Ureter (tissue), 1 donor: Measurements from ENCODE around the gene PLD3. TPM values are rescaled to one million over a fixed set of nuclear protein-coding genes. Genes with fewer than 3 reads are reported as not detected.
"Not testable (repeated sequence)": the region's sequence is repeated elsewhere in the genome, so short reads cannot be mapped to it uniquely, and the experiment has no call there.

Experiments used
- DNase-seq: peaks from one replicate; pipeline ENCODE4 v3.0.0-alpha.2; 2020; ENCODE audit warnings: low spot score
- total RNA-seq: library from RNA; stranded (reverse); gene quantifications from one replicate; pipeline ENCODE4 v1.2.4, GENCODE V29; 2023
- donor health status: DM: yes; HTN: yes; CAD: no.

The PLD3 gene
- total RNA-seq, 1 donor from 2014 or later: 137 TPM

GRCh38 chr19:40333083-40333482 lies 15.4 kb upstream of the PLD3 start:
- DNase-seq: not testable (repeated sequence)

- no peak for DNase-seq
Measured at GRCh38 chr19:40335101-40335500, 13.4 kb upstream of the PLD3 start.

- no peak for DNase-seq
Measured at GRCh38 chr19:40335855-40336600, 12.5 kb upstream of the PLD3 start.

GRCh38 chr19:40336601-40336900 lies 11.9 kb upstream of the PLD3 start:
- DNase-seq: no peak

GRCh38 chr19:40337107-40337506 lies 11.4 kb upstream of the PLD3 start:
- DNase-seq: no peak

GRCh38 chr19:40337594-40337993 lies 10.9 kb upstream of the PLD3 start:
- no peak for DNase-seq

GRCh38 chr19:40339018-40339728 lies 9.3 kb upstream of the PLD3 start:
- no peak for DNase-seq

GRCh38 chr19:40341601-40342482 lies 6.7 kb upstream of the PLD3 start:
- DNase-seq: no peak

- DNase-seq: no peak
Measured at GRCh38 chr19:40342644-40343311, 5.7 kb upstream of the PLD3 start.

- DNase-seq: no peak
Measured at GRCh38 chr19:40344422-40344821, 4.1 kb upstream of the PLD3 start.

- DNase-seq: no peak
Measured at GRCh38 chr19:40348961-40349507, 539 bp downstream of the PLD3 start.

GRCh38 chr19:40355975-40356680 lies 7.6 kb downstream of the PLD3 start:
- no peak for DNase-seq

- no peak for DNase-seq
Measured at GRCh38 chr19:40356681-40357595, 8.4 kb downstream of the PLD3 start.

GRCh38 chr19:40357640-40358039 lies 9.1 kb downstream of the PLD3 start:
- no peak for DNase-seq

GRCh38 chr19:40358773-40359172 lies 10.3 kb downstream of the PLD3 start:
- DNase-seq: no peak

- DNase-seq: no peak
Measured at GRCh38 chr19:40360020-40360707, 11.7 kb downstream of the PLD3 start.

GRCh38 chr19:40360708-40361241 lies 12.3 kb downstream of the PLD3 start:
- no peak for DNase-seq

- no peak for DNase-seq
Measured at GRCh38 chr19:40362160-40362559, 13.7 kb downstream of the PLD3 start.

- no peak for DNase-seq
Measured at GRCh38 chr19:40363069-40363468, 14.6 kb downstream of the PLD3 start.
